PC-3 (cell line): ENCODE measurements around the gene ZHX3.

Source experiments
- EZH2 ChIP-seq: fragments of 300-600 bp; sonication (generic); IDR thresholded peaks from one replicate; pipeline ENCODE4 v1.6.1; 2017; ENCODE audit warnings: antibody characterized with exemption, mild to moderate bottlenecking, low read length; ENCODE audit not compliant: unreplicated experiment
- TF ChIP-seq, protein P1 (sequence below): fragments of 300-600 bp; sonication (generic); conservative IDR thresholded peaks from 2 replicates; pipeline ENCODE4 v1.5.1; 2017; ENCODE audit warnings: antibody characterized with exemption, low read depth, mild to moderate bottlenecking, low read length

DNA sequence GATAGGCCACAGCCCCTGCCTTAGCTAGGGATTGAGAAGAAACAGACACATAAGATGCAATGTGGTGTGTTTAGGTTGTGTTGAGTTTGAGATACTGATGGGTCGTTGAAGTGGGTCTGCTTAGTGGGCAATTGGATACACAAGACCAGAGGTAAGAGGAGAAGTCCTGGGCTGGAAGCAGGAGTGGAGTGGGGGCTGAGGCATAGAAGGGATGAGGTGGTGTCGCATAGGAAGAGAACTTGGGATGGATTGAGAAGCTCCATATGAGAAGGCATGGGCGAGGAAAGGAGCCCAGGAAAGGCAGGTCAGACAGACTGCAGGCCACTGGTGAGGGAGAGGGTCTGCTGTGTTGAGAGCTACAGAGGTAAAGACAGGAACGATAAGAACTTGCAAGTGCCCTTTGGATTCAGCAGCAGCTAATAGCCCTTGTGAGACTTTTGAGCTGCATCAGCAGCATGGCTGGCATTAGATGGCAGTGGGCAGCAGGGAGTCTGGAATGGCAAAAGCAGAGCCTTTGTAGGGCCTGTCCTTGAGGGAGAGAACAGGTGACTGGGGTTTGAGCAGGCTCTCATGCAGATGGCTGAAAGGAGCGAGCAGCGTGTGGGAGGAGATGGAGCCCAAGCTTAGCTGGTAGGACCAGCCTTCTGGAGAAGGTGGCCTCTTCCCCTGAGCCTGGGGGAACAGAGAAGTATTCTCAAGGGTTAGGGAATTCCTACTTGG is 147.0 kb downstream of the ZHX3 start:
- TF ChIP-seq, protein P1, sequence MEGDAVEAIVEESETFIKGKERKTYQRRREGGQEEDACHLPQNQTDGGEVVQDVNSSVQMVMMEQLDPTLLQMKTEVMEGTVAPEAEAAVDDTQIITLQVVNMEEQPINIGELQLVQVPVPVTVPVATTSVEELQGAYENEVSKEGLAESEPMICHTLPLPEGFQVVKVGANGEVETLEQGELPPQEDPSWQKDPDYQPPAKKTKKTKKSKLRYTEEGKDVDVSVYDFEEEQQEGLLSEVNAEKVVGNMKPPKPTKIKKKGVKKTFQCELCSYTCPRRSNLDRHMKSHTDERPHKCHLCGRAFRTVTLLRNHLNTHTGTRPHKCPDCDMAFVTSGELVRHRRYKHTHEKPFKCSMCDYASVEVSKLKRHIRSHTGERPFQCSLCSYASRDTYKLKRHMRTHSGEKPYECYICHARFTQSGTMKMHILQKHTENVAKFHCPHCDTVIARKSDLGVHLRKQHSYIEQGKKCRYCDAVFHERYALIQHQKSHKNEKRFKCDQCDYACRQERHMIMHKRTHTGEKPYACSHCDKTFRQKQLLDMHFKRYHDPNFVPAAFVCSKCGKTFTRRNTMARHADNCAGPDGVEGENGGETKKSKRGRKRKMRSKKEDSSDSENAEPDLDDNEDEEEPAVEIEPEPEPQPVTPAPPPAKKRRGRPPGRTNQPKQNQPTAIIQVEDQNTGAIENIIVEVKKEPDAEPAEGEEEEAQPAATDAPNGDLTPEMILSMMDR, result no peak
- no peak for TF ChIP-seq EZH2
